HG02943 (cell line): Measurements from ENCODE around the gene CNDP2.

Experiments used
- ATAC-seq: cut with Tn5 transposase; IDR thresholded peaks from one replicate; pipeline ENCODE4 v1.9.1; 2021; ENCODE audit warnings: mild to moderate bottlenecking, low read depth, moderate library complexity; ENCODE audit not compliant: unreplicated experiment

Gene CNDP2

GRCh38 chr18:74532511-74533025 is 36.4 kb downstream of the CNDP2 start:
- no peak for ATAC-seq

- ATAC-seq, result no peak
Measured at GRCh38 chr18:74533666-74534065, 37.5 kb downstream of the CNDP2 start.

GRCh38 chr18:74534150-74534969 is 38.2 kb downstream of the CNDP2 start, which contains the start of gene CNDP1:
TSS of gene CNDP1 (plus strand) at chr18:74534500. CDS start at chr18:74534668, 168 bp downstream.
- ATAC-seq, result no peak

- peak; percentile 54 for ATAC-seq
Measured at GRCh38 chr18:74534981-74535649, 39.0 kb downstream of the CNDP2 start.

- no peak for ATAC-seq
Measured at GRCh38 chr18:74539289-74539688, 43.1 kb downstream of the CNDP2 start.

- ATAC-seq, result no peak
Measured at GRCh38 chr18:74540652-74541421, 44.7 kb downstream of the CNDP2 start.

- no peak for ATAC-seq
Measured at GRCh38 chr18:74541703-74542555, 45.8 kb downstream of the CNDP2 start.

- no peak for ATAC-seq
Measured at GRCh38 chr18:74544898-74545297, 48.7 kb downstream of the CNDP2 start.

- ATAC-seq, result no peak
Measured at GRCh38 chr18:74546007-74546406, 49.8 kb downstream of the CNDP2 start.

- ATAC-seq, result no peak
Measured at GRCh38 chr18:74546751-74547530, 50.8 kb downstream of the CNDP2 start.

GRCh38 chr18:74547860-74548259 is 51.7 kb downstream of the CNDP2 start:
- no peak for ATAC-seq

GRCh38 chr18:74549591-74550104 is 53.5 kb downstream of the CNDP2 start:
- ATAC-seq, result no peak

GRCh38 chr18:74550886-74551285 is 54.7 kb downstream of the CNDP2 start:
- no peak for ATAC-seq

GRCh38 chr18:74551452-74551851 is 55.3 kb downstream of the CNDP2 start:
- no peak for ATAC-seq

- ATAC-seq, result peak; percentile 96
Measured at GRCh38 chr18:74551936-74552555, 55.9 kb downstream of the CNDP2 start.

- ATAC-seq, result no peak
Measured at GRCh38 chr18:74556126-74556525, 60.0 kb downstream of the CNDP2 start.

GRCh38 chr18:74558096-74558495 is 61.9 kb downstream of the CNDP2 start:
- no peak for ATAC-seq

- ATAC-seq, result no peak
Measured at GRCh38 chr18:74562131-74562730, 66.1 kb downstream of the CNDP2 start.
